GM21529 (cell line): ENCODE results near the gene TNFAIP8L1.
"Not testable (repeated sequence)": the region's sequence is repeated elsewhere in the genome, so short reads cannot be mapped to it uniquely, and the experiment has no call there.

Experiments used
- ATAC-seq: cut with Tn5 transposase; IDR thresholded peaks from one replicate; pipeline ENCODE4 v1.9.1; 2021; ENCODE audit not compliant: unreplicated experiment

The TNFAIP8L1 gene

DNA sequence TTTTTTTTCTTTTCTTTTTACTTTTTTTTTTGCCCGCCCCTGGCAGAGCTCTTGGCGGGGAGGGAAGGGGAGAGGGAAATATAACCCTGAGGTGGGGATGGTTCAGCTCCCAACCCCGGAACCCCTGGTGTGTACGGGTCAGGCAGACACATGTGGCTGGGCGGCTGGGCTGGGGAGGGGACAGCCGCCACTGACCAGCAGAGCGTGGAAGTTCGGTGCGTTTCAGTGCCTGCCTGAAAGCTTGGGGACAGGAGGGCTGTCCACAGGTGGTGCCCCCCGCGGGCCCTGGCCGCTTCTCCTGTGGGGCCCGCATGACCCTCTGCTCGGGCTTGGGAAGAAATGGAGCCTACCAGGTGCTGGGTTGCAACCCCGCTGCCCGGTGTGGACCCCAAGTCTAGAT is 36.0 kb downstream of the TNFAIP8L1 start:
- ATAC-seq: no peak

DNA sequence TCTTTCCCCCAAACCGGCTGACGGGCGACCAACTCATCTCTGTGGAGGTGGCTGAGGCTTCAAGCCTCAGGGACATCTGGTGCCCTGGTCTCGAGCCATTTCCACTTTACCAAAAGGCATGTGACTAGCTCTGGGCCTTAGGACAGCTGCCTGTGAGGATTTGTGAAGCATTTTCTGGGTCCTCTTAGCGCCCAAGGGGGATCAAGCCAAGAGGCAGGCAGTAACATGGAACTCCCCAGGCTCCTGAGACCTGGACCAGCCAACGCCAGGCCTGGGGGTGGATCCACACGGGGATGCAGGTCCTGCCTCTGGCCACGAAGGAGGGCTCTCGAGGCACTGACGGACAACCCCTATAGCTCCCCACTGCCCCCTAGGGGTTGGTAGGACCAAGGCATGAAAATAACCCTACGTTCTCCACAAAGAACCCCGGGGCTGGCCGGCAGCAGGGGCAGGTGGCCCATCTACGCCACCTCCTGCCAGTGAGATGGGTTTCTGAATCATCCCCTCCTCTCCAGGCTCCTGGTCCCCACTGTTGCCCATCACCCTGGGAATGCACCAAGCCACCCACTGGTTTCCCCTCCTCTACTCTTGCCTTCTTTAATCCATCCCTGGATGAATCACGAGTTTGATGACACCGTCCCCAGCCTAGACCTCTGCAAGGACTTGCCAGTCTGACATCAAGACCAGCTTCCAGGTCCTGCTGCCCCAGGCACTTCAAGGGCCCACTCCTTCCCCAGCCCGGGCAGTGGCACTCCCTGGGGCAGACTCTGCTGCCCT is 37.8 kb downstream of the TNFAIP8L1 start:
- ATAC-seq: no peak

DNA sequence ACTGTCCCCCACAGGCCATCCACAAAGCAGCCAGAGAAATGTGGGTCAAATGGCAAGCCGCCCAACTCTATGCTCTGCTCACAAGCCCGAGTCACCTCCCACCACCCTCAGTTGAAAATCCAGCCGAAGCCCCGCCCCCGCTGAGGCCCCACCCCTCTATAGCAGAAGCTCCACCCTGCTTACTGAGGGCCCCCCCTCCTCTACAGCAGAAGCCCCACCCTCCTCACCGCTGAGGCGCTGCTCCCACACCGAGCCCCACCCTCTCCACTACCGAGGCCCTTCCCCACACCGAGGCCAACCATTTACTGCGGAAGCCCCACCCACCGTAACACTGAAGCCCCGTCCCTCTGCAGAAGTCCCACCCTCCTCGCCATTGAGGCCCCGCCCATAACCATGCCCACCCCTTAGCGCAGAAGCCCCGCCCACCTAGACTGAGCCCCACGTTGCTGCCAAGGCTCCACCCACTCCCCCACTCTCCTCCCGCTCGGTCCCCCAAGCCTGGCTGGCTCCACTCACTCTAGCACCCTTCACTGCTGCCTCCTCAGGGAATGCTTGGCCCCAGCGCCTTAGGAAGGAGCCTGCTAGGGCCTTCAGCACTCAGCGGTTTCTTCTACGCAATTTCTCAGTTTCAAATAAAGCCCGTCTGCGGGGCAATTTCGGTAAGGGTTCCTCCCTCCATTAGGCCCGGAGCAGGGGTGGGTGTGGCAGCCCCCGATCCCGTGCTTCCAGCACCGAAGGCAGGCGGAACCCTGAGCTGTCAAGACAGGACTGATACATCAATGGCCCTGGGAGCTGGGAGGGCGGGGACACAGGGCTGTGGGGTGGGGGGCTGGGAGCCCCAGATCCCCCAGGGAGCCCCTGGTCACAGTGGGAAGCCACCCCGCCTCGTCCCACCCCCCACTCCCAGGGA is 39.8 kb downstream of the TNFAIP8L1 start:
- ATAC-seq: no peak

DNA sequence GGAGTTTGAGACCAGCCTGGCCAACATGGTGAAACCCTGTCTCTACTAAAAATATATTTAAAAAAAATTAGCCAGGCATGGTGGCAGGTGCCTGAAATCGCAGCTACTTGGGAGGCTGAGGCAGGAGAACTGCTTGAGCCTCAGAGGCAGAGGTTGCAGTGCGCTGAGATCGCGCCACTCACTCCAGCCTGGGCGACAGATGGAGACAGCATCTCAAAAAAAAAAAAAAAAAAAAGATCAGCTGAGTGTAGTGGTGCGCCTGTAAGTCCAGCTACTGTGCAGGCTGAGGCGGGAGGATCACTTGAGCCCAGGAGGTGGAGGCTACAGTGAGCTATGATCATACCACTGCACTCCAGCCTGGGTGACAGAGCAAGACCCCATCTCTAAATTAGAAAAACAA is 40.7 kb downstream of the TNFAIP8L1 start:
- not testable (repeated sequence) for ATAC-seq

DNA sequence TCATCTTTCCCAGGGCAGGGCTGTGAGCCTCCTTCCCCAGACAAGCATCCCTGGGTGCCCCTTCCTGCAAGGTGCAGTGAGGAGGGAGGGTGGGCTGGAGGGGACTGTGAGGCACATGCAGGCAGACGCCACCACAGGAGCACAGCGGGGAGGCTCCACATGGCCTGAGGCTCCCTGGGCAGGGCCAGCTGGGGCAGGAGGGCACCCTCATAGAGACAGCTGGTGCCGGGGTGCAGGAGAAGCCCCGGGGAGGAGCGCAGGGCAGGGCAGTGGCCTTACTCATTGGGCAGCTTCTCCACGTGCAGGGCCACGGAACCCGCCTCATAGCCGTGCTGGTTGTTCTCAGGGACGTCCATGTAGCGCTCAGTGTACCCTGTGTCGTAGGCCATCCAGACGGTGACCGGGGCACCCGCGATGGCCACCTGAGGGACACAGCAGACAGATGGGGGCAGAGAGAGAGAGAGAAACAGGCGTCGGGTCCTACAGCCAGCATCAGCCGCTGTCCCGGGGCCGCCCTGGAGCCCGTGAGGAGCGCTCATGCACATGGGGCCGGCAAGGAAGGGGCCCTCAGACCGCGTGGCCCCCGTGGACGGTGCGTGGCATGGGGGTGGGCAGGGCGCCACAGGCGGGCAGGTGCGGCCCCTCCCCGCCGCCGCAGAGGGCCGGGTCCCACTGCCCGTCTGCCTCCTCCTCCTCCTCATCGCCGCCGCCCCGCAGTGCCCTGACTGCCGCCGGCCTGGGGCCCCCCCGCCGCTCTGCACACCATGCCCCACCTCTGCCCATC is 43.3 kb downstream of the TNFAIP8L1 start:
- ATAC-seq: no peak

DNA sequence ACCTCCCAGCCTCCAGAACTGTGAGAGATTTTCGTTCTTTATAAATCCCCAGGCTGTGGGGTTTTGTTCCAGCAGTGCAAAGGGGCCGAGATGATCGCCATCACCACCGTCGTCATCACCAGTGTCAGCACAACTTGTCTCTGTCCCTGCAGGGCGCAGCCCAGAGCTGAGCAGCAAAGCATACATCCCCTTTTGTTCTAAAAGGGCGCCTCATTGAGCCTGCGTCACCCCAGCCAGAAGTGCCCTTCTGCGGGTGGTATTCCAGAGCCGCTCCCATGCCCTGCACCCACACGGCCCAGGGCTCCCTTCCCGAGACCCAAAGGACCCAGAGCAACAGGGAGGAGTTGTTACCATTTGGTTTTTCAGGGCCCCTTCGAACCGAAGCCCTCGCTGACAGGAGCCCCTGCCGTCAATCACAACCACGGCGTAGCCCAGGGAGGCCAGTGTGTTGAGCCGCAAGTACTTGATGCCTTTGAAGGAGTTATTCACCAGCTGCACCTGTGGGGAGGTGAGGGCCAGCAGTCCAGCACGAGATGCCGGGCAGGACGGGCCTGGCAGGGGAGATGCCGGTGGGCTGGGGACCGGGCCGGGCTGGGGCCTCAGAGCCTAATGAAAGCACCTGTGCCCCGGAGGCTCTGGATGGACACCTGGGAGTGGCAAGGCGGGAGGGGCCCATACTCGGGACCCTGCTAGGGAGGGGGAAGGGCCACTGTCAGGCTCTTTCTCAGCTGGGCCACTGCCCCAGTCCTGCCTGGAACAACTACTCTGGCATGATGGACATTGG is 45.2 kb downstream of the TNFAIP8L1 start:
- no peak for ATAC-seq

DNA sequence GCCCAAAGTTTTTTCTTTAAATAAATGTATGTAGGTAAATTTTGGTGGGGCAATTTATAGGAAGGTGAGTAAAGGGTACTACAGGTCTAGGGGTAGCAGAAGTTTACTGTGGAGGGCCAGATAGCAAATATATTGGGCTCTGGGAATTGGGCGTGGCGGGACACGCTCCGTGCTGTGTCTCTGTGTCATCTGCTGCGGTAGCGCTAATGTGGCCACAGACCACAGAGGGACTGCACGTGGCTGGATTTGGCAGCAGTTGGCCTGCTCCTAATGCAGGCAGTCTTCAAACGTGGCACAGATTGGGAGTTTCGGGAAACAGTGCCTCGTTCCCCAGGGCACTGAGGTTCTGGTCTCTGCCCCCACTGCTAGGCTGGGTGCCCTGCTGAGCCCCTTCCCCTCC is 47.4 kb downstream of the TNFAIP8L1 start:
- no peak for ATAC-seq

DNA sequence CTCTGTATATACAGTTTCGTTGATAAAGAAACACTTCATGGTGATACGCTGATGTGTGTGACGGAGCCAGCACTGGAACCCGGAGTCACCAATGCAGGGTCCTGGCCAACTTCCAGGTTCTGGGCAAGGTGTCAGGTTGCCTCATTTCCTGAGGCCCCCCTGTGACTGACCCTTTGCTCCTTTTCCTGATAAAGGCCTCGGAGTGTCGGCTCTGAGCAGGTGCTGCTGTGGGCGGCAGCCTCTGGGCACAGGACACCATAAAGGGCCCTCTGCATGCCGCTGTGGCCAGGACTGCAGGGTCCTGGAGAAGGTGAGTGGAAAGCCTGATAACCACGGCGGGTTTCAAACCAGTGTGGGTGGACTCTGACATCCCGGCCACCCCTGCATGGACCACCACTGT is 48.1 kb downstream of the TNFAIP8L1 start:
- no peak for ATAC-seq

DNA sequence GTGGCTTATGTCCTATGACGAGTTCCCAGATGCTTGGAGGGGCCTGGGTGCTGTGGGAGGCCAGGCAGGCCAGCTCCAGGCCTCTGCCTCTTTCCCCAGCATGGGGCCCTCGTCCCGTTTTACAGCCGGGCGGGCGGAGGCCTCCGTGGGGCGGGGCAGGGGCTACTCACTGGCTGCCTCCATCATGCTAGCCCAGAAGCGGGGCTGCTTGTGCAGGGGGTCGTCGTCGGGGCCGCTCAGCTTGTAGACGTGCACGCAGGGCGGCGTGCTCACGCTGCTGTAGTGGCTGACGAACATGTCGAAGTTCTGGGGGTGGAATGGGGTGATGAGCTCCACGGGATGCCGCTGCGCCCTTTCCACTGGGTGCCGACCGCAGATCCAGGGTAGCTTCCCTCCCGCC is 49.3 kb downstream of the TNFAIP8L1 start:
- no peak for ATAC-seq

DNA sequence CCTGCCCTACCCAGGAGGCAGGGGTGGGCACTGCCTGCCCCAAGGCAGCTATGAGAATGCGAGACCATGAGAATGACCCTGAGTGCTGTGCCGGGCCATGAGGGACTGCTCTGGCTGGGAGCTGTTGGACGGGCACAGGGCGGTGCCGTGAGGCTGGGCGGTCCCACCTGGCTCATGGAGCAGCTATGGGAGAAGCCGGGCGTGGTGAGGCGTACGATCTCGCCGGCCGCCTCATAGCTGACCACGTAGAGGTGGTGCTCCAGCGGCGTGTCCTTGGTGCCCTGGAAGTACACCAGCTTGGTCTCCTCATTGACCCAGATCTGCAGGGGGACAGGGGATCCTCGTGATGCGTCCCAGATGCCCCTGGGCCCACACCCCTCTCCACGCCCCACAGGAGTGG is 50.1 kb downstream of the TNFAIP8L1 start:
- no peak for ATAC-seq

DNA sequence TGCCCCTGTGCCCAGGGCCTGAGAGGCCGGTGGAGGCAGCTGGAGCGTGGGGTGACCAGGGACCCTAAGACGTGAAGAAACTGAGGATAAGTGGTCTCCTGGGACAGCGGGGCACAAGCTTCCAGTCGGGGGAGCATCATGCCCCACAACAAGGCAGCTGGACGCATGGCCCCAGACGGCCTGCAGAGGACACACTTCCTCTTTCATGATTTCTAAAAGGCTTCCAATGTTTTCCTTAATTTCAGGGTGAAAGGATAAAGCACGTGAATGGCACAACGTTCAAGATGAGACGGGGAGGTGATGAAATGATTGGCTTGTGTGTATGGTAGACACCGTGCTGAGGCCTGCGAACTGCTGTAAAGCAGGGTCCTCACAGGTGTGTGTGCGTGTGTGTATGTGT is 51.0 kb downstream of the TNFAIP8L1 start:
- ATAC-seq: no peak

DNA sequence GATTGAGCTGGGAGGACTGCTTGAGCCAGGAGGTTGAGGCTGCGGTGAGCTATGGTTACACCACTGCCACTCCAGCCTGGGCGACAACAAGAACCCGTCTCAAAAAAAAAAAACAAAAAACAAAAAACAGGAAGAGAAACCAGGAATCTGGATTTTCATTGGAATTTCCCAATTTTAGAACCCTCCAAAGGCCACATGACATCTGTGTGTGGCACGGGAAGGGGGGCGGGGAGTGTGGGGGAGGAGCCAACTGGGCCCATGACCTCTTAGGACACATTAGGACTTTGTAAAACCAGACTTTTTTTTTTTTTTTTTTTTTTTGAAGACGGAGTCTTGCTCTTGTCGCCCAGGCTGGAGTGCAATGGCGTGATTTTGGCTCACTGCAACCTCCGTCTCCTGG is 52.1 kb downstream of the TNFAIP8L1 start:
- no peak for ATAC-seq

DNA sequence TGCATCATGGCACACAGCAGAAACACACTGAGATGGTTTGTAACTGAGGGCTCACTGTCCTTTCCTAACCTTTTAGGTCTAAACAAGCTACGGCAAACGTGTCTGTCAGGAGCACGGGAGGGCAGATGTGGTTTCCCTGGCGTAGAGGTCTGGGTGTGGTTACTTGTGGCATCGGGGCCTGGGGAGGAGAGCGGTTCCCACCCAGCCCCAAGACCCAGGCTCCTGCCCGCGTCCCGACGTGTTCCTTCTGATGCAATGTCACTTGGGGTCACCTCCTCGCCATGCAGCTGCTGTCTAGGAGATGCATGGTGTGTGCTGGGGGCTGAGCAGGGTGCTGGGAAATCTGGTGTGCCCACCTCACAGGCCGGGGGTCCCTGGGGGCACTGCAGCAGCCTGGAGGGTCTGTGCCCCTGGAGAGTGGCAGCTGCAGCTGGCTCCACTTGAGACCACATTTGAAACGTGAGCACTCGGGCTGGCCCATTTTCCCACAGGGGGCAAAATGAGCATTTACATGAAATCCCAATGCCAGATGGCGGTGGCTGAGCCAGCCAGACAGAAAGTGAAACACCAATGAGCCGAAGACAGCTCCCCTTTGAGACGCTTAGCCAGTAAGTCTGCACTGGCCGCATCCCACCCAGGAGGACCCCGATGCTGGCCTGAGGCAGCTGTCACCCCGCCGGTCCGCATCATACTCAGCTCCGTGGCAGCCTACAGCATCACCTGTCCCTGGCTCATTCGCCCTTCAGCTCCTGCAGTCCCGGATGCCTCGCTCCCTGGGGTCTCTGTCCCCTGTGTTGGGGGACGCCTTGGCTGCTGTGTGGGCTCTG is 53.1 kb downstream of the TNFAIP8L1 start:
- ATAC-seq: no peak

DNA sequence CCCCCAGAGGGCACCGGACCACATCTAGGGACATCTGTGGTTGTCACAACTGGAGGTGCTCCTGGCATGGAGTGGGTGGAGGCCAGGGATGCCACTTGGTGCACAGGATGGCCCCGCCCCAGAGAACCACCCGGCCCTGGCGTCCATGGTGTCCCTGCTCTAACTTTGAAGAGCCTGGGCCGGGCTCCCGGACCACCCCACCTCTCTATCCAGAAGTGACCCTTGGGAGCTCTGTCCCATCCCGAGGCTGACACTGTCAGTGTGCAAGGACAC is 53.7 kb downstream of the TNFAIP8L1 start:
- no peak for ATAC-seq

DNA sequence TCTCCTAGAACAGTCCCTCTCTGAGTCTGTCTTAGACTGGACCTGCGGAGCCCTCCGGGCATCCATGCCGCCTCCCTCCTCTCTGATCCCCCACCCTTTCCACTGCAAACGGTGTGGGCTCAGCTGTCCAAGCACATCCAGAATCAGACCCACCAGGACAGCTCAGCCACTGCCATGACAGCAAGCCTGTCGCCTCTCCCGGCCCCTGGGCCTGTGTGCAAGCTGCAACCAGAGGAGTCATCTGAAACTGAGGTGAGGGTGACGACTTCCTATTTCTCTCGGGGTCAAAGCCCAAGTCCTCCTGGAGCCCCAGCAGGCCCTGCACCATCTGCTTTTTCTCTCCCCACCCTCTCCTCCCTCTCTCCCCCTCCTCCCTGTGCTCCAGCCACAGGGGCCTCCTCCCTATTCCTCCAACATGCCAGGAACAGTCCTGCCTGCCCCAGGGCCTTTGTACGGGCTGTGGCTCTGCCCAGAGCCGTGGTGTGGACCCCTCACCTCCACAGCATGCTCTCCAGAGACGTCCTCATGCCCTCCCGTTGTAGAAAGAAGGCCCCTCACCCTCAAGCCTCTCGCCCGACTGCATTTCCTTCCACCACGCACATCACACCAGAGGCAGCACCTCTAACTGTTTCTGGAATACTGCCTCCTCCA is 54.3 kb downstream of the TNFAIP8L1 start:
- ATAC-seq: no peak

DNA sequence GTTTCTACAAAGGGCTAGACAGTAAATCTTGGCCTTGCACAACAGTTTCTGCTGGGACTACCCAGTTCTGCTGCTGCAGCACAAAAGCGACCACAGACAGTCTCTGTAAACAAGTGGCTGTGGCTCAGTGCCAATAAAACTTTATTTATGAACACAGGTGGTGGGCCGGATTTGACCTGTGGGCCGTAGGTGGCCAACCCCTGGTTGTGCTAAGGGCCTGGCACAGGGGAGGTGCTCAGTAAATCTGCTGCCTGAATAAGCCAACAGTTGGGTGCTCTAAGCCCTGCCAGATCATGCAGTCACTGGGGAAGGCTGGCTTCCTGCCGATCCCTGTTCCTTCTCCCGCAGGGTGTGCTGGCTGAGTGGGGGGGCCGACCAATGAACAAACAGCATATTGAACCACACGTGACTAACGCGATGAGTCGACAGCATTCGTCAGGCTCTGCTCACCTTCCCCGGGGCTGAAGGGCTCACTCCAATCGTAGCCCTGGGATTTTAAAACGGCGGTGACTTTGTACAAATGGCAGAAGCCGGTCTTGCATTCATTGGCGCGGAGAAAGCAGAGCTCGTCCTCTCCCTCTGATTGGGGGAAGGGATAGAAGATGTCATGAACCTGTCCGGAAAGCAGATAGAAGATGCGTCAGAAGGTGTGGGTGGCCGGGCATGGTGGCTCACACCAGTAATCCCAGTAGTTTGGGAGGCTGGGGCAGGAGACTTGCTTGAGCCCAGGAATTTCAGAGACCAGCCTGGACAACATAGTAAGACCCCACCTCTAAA is 55.1 kb downstream of the TNFAIP8L1 start:
- no peak for ATAC-seq

DNA sequence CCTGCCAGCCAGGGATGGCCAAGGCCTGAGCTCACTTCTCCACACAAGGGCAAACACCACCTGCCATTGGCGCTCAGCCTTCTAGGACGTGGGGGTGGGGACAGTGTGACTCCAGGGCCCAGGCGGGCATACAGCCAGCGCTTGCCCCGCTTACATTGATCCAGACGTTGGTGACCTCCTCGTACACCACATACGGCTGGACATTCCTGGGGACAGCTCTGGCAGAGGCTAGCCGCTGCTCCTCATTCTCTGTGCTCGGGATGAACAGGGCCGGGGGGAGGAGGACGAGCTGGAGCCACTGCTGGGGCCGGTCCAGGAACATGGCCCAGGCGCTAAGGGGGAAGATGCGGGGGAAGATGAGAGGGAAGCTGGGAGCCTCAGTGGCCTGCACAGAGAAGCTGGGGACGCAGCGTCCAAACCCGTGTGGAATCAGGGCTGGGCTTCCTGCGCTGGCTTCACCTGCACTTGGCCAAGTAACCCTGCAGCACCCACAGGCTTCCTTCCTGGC is 56.0 kb downstream of the TNFAIP8L1 start:
- ATAC-seq: no peak

DNA sequence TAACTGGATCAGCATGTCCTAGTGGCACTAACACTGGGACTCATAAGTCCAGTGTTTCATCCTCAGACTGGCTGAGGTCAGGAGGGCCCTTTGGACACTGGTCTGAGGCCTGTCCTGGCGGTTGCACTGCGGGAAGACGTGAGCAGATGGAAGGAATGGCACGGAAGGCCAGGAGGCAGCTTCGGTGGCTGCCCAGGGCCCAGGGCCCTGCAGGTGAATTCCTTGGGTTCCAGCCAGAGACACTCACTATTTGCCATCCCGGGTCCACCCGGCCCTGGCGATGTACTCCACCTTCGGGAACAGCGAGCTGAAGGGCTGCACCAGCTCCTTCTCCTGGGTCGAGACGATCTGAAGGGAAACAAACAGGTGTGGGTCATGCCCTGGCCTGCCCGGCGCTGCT is 58.0 kb downstream of the TNFAIP8L1 start:
- ATAC-seq: no peak
